Tibial nerve (tissue), 4 donors: Measurements from ENCODE around the gene SUCO.

Experiments
- EP300 ChIP-seq, 2 donors: sonication (generic); formaldehyde crosslinking; IDR thresholded peaks; one replicate each; pipeline ENCODE4 v1.6.1; 2017; ENCODE audit warnings: antibody characterized with exemption in 2 of 2, mild to moderate bottlenecking in 1 of 2
- POLR2A ChIP-seq, 2 donors: fragments of 450-650 bp; IDR thresholded peaks; one replicate each; pipeline ENCODE4 v1.6.1; 2017; ENCODE audit warnings: antibody characterized with exemption in 2 of 2, mild to moderate bottlenecking in 2 of 2, moderate library complexity in 2 of 2
- TF ChIP-seq, protein P1 (sequence below), 5 experiments: fragments of 200-600 bp in 3 of 5; fragments of 450-650 bp in 2 of 5; sonication (generic) in 3 of 5; IDR thresholded peaks; one replicate each; pipeline ENCODE4 v1.5.1; 2016 to 2019; ENCODE audit warnings: antibody characterized with exemption in 5 of 5, mild to moderate bottlenecking in 3 of 5, moderate library complexity in 2 of 5

DNA sequence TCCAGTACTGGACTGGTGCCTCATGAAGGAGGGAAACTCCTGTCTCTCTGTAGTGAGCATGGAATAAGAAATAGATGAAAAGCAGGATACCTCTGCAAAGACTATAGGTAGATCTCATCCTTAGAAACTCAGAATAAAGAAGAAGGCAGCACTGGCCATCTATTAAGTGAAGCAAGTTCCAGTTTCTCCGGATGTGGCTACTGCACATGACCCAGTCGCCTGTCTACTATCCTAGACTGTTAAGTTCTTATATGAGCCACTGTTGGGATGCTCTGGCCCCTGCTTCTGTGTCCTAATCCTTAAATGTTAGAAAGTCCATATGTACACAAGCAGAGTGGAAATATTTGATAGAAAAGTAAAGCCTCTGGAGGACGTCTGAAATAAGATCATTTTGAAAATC is 128.2 kb downstream of the SUCO start:
- TF ChIP-seq, protein P1, sequence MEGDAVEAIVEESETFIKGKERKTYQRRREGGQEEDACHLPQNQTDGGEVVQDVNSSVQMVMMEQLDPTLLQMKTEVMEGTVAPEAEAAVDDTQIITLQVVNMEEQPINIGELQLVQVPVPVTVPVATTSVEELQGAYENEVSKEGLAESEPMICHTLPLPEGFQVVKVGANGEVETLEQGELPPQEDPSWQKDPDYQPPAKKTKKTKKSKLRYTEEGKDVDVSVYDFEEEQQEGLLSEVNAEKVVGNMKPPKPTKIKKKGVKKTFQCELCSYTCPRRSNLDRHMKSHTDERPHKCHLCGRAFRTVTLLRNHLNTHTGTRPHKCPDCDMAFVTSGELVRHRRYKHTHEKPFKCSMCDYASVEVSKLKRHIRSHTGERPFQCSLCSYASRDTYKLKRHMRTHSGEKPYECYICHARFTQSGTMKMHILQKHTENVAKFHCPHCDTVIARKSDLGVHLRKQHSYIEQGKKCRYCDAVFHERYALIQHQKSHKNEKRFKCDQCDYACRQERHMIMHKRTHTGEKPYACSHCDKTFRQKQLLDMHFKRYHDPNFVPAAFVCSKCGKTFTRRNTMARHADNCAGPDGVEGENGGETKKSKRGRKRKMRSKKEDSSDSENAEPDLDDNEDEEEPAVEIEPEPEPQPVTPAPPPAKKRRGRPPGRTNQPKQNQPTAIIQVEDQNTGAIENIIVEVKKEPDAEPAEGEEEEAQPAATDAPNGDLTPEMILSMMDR (IDR thresholded peaks at IDR 0.05): no peak
- TF ChIP-seq EP300 (IDR thresholded peaks at IDR 0.05) (no peak), POLR2A (IDR thresholded peaks at IDR 0.05) (no peak)
